HEK293 (cell line): ENCODE results near the gene CHD1.

Experiments
- KLF9 ChIP-seq: fragments of 450-650 bp; formaldehyde crosslinking; IDR thresholded peaks from 2 replicates; pipeline ENCODE4 v1.5.1; 2016; ENCODE audit warnings: missing biosample characterization, missing genetic modification characterization, low read depth
- ZBTB7A ChIP-seq: fragments of 450-650 bp; formaldehyde crosslinking; IDR thresholded peaks from 2 replicates; pipeline ENCODE4 v1.5.1; 2016; ENCODE audit warnings: low read depth, missing biosample characterization, missing genetic modification characterization
- ZFP37 ChIP-seq: fragments of 450-650 bp; formaldehyde crosslinking; IDR thresholded peaks from 2 replicates; pipeline ENCODE4 v1.5.1; 2016; ENCODE audit warnings: missing biosample characterization, missing genetic modification characterization
- ZNF214 ChIP-seq: fragments of 450-650 bp; formaldehyde crosslinking; IDR thresholded peaks from 2 replicates; pipeline ENCODE4 v1.5.1; 2017; ENCODE audit warnings: missing biosample characterization, mild to moderate bottlenecking, missing genetic modification characterization, borderline replicate concordance
- ZNF274 ChIP-seq, 2 experiments: fragments of 200-500 bp in 1 of 2; fragments of 450-650 bp in 1 of 2; sonication (Bioruptor generic) in 1 of 2; formaldehyde crosslinking in 1 of 2; IDR thresholded peaks; 2 replicates each; pipeline versions ENCODE4 v1.5.1 to v1.6.1; 2014 to 2016; ENCODE audit warnings: borderline replicate concordance in 1 of 2, inconsistent platforms in 1 of 2, low read length in 1 of 2, missing biosample characterization in 1 of 2, missing genetic modification characterization in 1 of 2
- ZNF670 ChIP-seq: fragments of 450-650 bp; formaldehyde crosslinking; IDR thresholded peaks from 2 replicates; pipeline ENCODE4 v1.5.1; 2016; ENCODE audit warnings: missing biosample characterization, missing genetic modification characterization, low read depth
- ZNF785 ChIP-seq: fragments of 450-650 bp; formaldehyde crosslinking; IDR thresholded peaks from 2 replicates; pipeline ENCODE4 v1.5.1; 2016; ENCODE audit warnings: missing biosample characterization, missing genetic modification characterization
- TF ChIP-seq, protein P1 (sequence below): fragments of 450-650 bp; formaldehyde crosslinking; IDR thresholded peaks from 2 replicates; pipeline ENCODE4 v1.5.1; 2016; ENCODE audit warnings: missing biosample characterization, missing genetic modification characterization

DNA sequence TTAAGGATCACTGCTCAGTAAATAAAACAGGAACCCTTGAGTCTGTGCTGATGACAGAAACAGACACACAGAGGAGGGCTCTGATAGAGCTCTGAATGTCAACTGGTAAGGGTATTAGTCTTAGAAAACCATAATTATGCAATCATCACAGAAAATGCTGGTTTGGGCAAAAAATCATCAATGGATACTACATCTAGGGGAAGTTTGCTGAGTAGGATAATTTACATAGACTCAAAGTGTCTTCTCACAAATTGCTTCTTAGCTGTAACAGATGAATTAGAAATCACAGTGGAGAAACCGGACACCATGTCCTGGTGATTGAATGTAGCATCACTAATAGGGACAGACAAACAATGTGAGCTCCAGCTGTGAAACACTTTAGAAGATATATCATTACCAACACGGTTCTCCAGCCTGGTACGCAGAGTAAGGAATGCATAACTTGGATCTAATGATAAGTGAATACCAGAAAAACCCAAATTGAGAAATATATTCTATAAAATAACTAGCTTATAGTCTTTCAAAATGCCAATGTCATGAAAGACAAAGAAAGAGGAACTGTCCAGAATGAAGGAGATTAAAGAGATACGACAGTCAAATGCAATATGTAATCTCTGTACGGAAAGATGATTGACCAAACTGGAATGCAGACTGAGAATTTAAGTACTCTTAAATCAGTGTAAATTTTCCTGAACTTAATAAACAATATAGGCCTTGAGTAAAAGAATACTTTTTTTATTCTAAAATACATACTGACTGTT lies 17.3 kb downstream of the CHD1 start:
- TF ChIP-seq ZNF785 (tag by site-specific recombination) (no peak), ZBTB7A (tag by site-specific recombination) (no peak), ZFP37 (tag by site-specific recombination) (no peak), KLF9 (tag by site-specific recombination) (no peak), ZNF274 (IDR thresholded peaks at IDR 0.05; ENCODE audit: low read length) (no peak), ZNF274 (tag by site-specific recombination; IDR thresholded peaks at IDR 0.05; ENCODE audit: borderline replicate concordance) (no peak), ZNF670 (tag by site-specific recombination) (no peak), ZNF214 (tag by site-specific recombination) (no peak)
- TF ChIP-seq, protein P1, sequence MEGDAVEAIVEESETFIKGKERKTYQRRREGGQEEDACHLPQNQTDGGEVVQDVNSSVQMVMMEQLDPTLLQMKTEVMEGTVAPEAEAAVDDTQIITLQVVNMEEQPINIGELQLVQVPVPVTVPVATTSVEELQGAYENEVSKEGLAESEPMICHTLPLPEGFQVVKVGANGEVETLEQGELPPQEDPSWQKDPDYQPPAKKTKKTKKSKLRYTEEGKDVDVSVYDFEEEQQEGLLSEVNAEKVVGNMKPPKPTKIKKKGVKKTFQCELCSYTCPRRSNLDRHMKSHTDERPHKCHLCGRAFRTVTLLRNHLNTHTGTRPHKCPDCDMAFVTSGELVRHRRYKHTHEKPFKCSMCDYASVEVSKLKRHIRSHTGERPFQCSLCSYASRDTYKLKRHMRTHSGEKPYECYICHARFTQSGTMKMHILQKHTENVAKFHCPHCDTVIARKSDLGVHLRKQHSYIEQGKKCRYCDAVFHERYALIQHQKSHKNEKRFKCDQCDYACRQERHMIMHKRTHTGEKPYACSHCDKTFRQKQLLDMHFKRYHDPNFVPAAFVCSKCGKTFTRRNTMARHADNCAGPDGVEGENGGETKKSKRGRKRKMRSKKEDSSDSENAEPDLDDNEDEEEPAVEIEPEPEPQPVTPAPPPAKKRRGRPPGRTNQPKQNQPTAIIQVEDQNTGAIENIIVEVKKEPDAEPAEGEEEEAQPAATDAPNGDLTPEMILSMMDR (tag by site-specific recombination), result no peak
